ENCODE results near the gene MAML2. TPM values are rescaled to one million over a fixed set of nuclear protein-coding genes. Genes with fewer than 3 reads are reported as not detected.

Gene MAML2
- total RNA-seq, 1 experiment from 2014 or later, result 2.1 TPM

DNA sequence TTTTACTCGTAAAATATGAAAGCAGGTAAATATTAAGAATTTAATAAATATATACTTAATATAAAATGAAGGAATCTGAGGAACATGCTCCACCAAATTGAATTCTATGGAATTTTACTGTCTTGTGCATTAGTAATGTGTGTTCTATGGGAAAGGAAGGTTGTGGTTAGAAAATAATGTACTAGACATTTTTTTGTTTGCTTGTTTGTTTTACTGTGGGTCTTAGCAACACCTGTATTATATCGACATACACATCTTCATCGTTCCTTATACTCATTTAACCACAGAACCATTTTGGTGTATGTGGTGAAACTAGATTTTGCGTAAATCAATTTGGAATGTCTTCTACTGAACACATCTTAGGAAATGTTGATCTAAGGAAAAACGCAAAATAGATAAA is 304.9 kb downstream of the MAML2 start:
- no peak for DNase-seq (ENCODE audit: low spot score)

DNA sequence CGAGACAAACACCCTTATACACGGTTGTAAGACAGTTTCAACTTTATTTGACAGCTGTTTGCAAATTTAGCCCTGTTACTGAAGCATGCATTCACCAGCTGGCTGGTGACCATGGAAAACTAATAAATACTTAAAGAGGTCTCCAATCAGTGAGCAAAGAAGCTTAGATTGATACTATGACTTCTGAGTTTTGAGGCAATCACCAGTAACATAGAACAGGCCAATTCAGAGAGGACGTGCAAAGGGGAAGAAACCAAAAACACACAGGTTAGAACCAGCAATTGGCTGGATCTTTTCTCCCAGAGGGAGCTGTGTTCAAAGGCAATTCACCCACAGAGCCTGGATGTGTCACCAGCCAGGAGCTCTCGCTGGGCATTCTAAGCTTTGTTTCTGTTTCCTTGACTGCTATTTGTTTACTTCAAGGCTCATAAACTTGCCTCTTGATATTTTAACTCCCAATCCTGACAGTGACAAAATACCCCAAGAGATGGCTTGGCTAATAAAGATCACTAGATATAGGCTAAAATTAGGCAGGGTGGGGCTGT is 305.5 kb downstream of the MAML2 start:
- DNase-seq (ENCODE audit: low spot score), result no peak

DNA sequence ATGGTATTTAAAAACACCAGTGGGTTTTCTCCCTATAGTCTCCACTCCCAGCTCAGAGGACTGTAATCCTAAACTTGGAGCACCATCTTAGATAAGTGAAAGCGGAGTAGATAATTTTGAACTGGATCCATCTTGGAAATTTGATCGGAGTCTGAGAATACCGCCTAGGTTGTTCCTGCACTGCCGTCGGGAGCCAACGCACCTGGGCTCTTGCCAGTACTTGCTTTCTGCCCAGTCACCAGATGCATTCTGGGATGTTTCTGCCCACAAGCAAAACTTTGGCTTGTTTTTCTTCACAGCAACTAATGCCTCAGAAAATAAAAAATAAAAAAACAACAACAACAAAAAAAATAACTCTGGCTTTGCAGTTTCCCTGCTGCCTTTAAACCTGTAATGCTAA is 306.1 kb downstream of the MAML2 start:
- no peak for DNase-seq (ENCODE audit: low spot score)

DNA sequence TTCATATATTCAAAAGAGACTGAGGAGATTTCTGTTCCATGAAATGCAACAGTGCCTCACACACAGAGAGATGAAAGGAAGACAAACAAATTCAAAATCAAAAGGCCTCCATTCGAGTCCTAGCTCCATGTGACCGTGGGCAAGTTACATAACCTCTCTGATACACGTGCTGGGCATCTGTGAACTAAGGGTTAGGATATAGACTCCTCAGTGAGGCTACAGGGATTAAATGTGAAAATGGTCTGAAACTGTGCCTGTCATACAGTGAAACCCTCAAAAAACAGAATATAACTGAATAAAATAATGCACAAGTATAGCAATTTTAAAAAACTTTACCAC is 307.3 kb downstream of the MAML2 start:
- DNase-seq (ENCODE audit: low spot score), result no peak

DNA sequence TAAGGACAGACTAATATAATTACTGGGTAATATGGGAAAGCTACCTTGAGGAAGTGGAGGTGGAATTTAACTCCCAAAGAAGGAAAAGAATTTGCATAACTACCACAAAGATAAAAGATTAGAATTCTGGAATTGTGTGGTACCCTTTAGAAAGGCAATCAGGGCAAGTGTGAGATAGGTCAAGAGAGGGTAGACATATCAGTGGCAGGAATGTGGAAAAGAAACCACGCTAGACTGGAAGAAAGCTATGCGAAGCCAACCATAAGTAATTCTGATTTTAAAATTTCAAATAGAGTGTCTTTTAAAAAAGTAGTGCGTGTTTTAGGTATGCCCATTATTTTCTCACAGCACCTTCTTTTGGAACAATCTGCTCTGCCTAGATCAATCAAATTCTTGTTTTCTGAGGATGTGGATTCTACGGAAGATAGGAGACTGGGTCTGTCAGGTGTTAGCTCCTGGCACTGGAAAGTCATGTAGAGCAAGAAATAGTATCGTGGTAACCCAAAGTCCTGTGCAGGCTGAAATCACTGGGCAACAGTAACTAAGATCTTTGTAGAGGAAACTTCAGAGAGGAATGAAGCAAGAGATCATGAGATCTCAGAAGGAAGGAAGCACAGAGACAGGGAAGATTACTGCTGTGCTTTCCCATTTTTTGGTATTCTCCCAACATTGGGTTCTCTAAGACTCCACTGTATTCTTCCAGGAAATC is 307.8 kb downstream of the MAML2 start:
- no peak for DNase-seq (ENCODE audit: low spot score)

DNA sequence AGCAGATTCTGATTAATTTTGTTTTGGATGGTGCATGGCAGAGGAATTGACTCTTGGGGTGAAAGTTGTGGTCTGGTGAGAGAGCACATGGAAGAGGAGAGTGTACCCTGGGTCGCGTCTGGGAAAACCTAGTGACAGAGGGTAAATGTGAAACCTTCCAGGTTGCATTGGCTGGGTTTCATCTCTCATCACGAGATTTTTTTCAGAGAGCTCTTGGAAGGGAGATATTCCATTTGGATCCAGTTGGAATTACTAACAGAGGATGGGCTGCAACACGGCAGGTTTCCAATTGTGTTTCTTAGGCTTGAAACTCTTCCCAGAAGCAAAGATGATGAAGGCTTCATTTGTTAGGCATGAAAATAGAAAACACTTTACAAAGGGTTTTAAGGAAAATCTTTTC is 309.4 kb downstream of the MAML2 start:
- no peak for DNase-seq (ENCODE audit: low spot score)

DNA sequence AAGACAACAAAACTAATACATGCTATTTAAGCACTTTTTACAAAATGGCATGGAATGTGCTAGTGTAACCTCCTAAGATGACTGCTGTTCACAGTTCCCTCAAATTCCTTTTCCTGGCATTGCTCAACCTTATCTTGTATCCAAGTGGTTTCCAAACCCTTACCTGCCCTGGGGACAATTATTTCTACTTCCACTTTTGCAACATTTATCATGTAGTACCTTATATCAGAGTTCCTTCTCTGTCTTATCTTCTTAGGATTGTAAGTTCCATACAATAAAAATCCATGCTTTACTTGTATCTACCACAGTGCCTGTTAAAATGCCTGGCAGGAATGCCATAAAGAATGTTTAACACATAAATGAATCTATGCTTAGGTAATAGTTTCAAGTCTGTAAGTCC is 309.9 kb downstream of the MAML2 start:
- no peak for DNase-seq (ENCODE audit: low spot score)

DNA sequence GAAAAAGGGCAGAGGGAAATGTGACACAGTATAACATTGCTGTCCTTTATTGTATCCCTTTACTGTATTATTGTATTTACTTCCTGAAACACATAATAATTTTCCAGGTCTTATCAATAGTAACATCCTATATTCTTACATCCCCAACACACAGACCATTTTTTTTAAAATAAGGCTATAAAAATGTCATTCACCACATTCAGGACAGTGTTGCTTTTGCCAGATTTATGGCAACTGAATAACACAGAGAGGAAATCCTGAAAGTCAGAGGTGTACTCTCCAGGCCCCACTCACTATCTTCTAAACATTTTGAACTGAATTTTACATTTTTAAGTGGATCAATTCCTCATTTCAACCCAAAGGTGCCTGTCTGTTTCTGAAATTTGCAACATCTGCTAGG is 314.2 kb downstream of the MAML2 start:
- no peak for DNase-seq (ENCODE audit: low spot score)

DNA sequence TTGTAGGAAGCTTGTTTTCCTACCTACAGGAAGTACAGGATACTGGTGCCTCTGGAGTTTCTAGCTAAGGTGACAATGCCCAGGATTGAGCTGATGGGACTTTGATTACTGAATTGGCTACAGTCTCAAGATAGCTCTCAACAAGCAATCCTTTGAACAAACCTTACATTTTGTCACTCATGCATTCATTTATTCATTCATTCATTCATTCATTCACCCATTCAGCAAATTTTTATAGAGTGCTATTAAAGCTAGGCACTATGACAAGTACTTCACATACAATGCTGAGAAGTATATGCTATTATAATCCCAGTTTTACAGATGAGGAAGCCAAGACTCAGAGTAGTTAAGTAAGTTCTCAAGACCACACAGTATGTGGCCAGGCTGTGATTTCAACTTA is 316.0 kb downstream of the MAML2 start:
- no peak for DNase-seq (ENCODE audit: low spot score)

DNA sequence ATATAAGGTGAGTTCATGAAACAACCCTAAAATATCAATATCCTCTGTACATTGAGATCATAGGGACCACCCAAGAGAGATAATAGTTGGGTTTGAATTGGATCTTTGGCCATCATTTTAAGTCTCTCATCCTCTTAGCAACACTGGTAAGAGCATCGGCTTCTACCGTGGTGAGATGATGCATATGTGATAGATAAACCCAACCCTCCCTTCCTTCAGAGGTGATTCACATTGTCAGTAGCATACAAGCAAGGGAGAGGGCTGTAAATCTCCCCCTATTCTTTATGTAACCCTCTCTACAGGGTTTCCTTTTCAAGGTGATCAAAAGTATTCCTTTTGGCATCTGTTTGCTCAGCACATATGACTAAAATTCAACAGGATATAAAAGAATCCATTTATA is 316.7 kb downstream of the MAML2 start:
- no peak for DNase-seq (ENCODE audit: low spot score)

DNA sequence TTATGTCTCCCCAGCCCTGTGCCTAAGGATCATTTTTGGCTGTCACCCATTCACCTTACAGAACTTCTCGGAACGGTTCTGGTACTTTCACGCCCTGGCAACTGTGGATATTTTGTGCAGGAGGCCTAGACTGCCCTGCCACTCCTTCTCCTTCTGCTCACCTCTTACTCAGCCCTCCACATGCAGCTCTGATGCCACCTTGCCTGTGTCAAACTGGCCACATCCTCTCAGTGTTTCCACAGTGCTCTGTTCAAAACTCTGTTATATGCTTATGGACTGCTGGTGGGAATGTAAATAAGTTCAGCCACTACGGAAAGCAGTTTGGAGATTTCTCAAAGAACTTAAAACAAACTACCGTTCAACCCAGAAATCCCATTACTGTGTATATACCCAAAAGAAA is 318.3 kb downstream of the MAML2 start:
- no peak for DNase-seq (ENCODE audit: low spot score)

DNA sequence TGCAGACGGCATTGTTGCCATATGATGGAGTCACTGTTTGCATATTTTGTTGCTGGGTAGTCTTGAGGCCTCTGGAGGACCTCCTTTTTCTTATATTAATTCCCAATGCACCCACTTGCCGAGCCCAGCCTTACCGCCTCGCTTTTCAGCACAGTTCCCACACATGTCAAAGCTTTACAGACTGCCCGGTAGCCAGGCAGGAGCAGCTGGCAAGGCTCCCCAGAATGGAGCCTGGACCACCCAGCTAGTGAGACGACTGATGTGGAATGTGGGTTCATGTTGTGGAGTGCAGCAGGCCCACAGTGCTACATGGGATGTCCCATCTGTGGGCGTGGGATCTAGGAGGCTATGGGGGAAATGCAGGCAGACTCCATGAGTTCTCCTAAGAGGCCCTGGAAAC is 319.7 kb downstream of the MAML2 start:
- DNase-seq (ENCODE audit: low spot score), result no peak

DNA sequence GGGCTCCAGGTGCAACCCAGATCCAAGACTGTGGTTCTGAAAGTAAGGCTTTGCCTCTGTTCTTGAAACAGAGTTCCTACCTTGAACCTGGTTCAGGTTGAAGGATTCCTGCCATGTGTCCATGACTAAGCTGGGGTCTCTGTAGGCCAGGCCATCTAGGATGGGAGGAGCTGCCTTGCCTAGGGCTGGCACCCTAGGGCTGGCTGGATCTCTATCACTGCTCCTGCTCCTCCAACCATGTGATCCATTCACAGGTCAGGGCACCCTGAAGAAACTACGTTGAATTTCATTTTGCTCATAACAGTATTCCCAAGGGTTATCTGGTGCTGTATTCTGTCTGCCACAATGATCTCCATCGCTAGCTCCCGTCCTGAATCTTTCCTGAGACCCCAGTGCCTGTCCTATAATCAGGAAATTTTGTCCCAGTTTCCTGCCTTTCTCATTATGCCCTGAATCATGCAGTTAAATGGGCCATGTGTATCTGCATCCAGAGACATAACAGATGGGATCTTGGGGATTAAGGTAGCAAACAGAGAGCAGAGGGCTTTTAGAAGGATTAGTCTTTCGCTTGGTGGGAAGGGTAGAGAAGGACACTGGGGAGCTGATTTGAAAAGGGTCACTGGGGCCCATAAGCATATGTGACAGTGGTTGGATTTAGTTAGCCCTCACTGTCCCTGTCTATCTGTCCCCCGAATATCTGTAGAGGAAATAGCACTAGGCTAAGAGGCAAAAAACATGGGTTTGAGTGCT is 320.9 kb downstream of the MAML2 start:
- DNase-seq (ENCODE audit: low spot score), result no peak

DNA sequence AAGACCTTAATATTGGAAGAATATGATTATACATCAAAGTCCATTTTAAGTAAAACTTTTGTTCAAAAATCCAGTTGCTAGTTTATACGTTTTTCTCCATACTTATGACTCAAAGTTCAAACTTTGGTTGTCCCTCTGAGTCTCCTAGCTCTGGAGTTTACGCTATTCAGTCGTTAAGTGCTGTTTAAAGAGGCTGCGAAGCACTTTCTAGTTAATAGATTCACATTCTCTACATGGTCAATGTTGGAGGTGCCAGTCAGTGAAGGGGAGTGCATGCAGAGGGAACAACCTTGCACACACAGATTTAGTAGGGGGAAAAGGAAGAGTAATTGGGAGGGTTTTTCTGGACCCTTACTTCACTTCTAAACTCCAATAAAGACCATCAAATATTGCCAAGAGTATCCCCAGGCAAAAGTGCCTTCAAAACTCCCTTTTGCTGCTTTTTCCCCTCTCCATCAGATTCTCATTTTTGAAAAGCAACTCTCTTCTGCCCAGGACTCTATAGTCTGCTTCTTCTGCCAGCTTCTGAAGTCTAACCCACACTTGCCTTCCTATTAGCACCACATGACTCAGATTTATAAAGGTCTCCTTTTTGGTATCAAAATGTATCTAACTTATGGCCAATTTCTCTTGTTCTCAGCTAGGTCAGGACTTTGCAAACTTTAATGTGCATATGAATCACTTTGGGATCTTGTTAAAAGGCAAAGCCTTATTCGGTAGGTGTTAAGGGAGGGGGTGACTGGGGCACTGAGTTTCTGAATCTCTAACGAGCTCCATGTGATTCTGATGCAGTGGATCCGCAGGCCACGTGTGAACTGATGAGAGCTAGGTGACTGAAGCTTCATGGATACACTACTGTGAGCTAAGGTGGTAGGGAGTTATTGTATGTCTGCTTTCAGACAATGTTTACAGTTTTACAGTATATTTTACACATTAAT is 322.9 kb downstream of the MAML2 start:
- no peak for DNase-seq (ENCODE audit: low spot score)

DNA sequence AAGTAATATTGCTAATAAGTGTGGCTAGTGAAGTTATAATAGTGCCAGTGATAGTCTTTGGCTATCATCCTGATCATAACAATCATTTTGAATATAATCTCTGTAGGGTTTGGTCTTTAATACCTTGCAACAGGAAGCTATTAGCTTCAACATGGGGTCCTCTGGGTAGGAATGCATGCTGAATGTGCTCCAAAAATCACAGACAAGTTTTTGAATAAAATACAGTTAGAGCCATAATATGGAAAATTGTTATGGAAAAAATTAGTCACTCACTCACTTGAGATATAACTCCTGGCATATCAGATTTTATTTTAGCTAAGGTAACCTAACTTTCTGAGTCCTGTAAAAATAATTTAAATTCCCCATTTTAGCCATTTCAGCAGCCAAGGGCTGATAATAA is 323.7 kb downstream of the MAML2 start:
- DNase-seq (ENCODE audit: low spot score), result no peak

DNA sequence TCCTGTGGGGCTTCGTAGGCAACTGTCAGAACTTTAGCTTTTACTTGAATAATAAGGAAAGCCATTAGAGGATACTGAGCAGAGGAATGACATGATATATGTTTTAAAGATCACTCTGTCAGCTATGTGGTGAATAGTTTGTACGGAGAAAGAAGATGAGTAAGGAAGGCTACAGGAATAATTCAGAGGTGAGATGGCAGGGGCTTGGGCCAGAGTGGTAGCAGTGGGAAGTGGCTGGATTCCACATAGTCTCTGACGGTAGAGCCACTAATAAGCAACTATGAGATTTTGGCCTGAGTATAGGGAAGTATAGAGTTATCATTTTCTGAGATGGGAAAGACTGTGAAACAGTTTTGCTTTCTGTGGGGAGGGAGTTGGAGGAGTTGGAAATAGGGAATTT is 325.1 kb downstream of the MAML2 start:
- no peak for DNase-seq (ENCODE audit: low spot score)

DNA sequence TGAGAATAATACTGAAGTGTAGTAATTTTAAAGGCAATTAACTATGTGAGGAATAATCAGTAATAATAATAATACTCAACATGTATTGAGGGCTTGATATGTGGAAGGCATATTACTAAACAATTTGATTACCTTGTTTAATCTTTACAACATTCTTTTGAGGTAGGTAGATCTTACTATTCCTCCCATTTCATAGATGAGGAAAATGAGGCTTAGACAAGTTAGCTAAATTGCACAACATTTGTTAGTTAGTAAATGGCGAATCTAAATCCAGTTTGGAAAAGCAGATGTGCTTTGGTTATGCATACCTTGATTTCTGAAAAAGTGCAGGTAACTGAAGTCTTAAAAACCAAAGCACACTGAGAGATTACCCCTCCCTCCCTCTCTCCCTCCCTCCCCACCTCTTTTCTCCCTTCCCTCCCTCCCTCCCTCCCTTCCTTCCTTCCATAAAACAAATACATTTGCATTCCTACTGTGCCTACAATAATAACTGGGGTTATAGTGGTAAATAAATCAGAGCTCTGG is 326.0 kb downstream of the MAML2 start:
- DNase-seq (ENCODE audit: low spot score), result no peak

DNA sequence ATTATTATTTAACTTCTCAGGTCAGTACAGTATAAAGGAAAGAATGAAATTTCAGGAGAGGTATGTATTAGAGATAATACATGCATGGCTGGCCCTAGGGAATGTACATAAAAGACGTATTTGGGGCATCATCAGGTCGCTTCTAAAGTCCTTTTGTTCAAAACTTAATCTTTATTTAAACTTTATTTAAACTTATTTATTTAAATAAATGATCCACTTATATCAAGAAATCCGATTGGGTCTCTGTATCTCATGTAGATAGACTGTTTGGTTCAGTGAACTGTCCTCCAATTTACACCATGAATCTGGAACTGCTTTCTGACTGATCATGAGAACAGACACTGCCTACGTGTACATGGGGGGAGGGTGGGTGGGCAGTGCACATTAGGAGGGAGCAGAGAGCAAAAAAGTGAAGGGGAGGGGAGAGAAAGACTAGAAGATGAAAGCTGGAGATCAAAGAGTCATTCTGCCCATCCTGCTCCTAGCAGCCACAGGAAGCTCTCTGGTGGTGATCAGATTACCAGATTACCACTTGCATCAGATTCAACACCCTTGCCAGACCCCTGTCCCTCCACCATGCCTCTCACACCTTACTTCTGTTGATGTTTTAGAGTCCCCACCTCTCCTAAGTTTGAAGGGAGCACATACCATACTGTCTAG is 327.0 kb downstream of the MAML2 start:
- no peak for DNase-seq (ENCODE audit: low spot score)

DNA sequence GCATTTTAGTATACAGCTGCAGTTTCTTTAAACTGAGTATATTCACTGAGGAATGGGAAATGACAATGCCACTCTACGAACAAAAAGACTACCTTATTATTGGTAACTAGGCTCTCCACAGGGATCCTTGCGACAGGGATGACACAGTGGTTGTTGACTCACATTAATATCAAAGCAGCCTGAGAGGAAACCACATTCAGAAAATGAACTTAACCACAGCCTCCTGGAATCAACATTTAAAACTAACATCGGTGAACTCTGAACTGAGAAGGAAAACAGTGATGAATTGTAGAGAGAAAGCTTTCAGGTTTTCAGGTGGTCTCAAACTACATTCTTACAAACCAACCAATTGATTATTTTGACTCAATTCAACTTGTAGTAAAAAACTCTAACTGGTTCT is 328.8 kb downstream of the MAML2 start:
- DNase-seq (ENCODE audit: low spot score), result peak; percentile 45

DNA sequence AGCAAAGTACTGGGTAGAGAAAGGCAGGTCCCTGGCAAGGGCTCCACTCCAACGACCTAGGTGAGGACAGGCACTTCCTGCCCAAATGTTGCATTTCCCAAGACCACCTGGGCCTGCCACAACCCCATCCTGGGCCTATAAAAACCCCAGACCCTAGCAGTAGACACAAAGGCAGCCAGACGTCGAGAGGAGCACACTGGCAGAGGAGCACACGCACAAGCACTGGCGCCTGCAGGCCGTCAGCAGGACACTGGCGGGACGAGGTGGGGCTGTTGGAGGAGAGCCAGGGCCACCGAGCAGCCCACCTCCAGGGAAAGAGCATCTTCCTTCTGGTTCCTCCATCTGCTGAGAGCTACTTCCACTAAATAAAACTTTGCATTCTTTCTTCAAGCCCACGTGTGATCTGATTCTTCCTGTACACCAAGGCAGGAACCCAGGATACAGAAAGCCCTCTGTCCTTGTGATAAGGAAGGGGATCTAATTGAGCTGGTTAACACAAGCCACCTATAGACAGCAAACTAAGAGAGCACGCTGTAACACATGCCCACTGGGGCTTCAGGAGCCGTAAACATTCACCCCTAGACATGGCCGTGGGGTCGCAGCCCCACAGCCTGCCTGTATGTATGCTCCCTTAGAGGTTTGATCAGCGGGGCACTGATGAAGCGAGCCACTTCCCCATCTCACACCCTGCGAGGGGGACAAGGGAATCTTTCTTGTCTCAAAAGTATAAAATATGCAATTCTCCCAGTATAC is 329.4 kb downstream of the MAML2 start:
- no peak for DNase-seq (ENCODE audit: low spot score)
